Transverse colon (tissue), 4 donors: ENCODE results near the gene OTOL1. TPM values are rescaled to one million over a fixed set of nuclear protein-coding genes. Genes with fewer than 3 reads are reported as not detected.

Source experiments
- DNase-seq: peaks from one replicate; pipeline ENCODE4 v3.0.0-alpha.2; 2019
- H3K27ac ChIP-seq, 4 donors: fragments of 200-600 bp; sonication (generic); 2 replicates each; pipeline ENCODE4 v1.5.1; 2016 to 2018; ENCODE audit warnings: inconsistent platforms in 4 of 4
- H3K27me3 ChIP-seq: fragments of 200-600 bp; sonication (generic); 2 replicates; pipeline ENCODE4 v1.5.1; 2017; ENCODE audit warnings: inconsistent platforms
- H3K36me3 ChIP-seq, 4 donors: fragments of 200-600 bp; sonication (generic); 2 replicates each; pipeline ENCODE4 v1.5.1; 2017 to 2019; ENCODE audit warnings: inconsistent platforms in 4 of 4
- H3K4me1 ChIP-seq, 4 donors: fragments of 200-600 bp; sonication (generic); 2 replicates each; pipeline ENCODE4 v1.5.1; 2017 to 2020; ENCODE audit warnings: inconsistent platforms in 4 of 4
- H3K4me3 ChIP-seq, 4 donors: fragments of 200-600 bp; sonication (generic); 1 replicate in 1 of 4; 2 replicates in 3 of 4; pipeline versions ENCODE4 v1.5.1 to v1.6.1; 2017 to 2019; ENCODE audit warnings: inconsistent platforms in 4 of 4
- H3K9me3 ChIP-seq, 2 donors: fragments of 200-600 bp; sonication (generic); 2 replicates each; pipeline ENCODE4 v1.5.1; 2017 to 2019; ENCODE audit warnings: inconsistent platforms in 2 of 2
- CTCF ChIP-seq, 5 experiments: fragments of 200-600 bp in 3 of 5; fragments of 450-650 bp in 2 of 5; sonication (generic) in 3 of 5; IDR thresholded peaks; 1 replicate in 2 of 5; 2 replicates in 3 of 5; pipeline ENCODE4 v1.5.1; 2016 to 2017; ENCODE audit warnings: antibody characterized with exemption in 5 of 5, inconsistent platforms in 3 of 5, mild to moderate bottlenecking in 2 of 5, moderate library complexity in 1 of 5
- EP300 ChIP-seq: sonication (generic); formaldehyde crosslinking; IDR thresholded peaks from one replicate; pipeline ENCODE4 v1.6.1; 2017; ENCODE audit warnings: antibody characterized with exemption, low read depth
- POLR2A ChIP-seq: fragments of 450-650 bp; IDR thresholded peaks from one replicate; pipeline ENCODE4 v1.6.1; 2016; ENCODE audit warnings: antibody characterized with exemption, mild to moderate bottlenecking, moderate library complexity
- POLR2AphosphoS5 ChIP-seq, 3 donors: sonication (generic); formaldehyde crosslinking; IDR thresholded peaks; one replicate each; pipeline ENCODE4 v1.6.1; 2016; ENCODE audit warnings: antibody characterized with exemption in 3 of 3
- WGBS, 2 donors: methylation state at CpG; one replicate each; pipeline ENCODE4 v1.1.5; 2018; ENCODE audit warnings: low coverage in 1 of 2; 5-methylcytosine and 5-hydroxymethylcytosine counted together
- in situ Hi-C, 4 donors: fragments of 200-750 bp; cut with MboI; loops; one replicate each; pipeline versions ENCODE4 v1.15.0 to v1.15.1; 2017; ENCODE audit warnings: low sequenced_read_pairs in 3 of 4, low pct_ligation_motif_present in 1 of 4, low pct_unique_long_range_greater_than_20kb in 1 of 4
- intact Hi-C: fragments of 100-400 bp; cut with DNase I; formaldehyde crosslinking; loops from one replicate; pipeline ENCODE4 v1.15.1; 2023; ENCODE audit warnings: low total_unique reads
- total RNA-seq, 4 donors: library from RNA; depleted of rRNA; stranded (reverse); fragments of >200 nt; gene quantifications; one replicate each; pipeline ENCODE4 v1.1.0, GENCODE V29; 2016

The OTOL1 gene
- total RNA-seq, 4 donors from 2014 or later = not detected

DNA sequence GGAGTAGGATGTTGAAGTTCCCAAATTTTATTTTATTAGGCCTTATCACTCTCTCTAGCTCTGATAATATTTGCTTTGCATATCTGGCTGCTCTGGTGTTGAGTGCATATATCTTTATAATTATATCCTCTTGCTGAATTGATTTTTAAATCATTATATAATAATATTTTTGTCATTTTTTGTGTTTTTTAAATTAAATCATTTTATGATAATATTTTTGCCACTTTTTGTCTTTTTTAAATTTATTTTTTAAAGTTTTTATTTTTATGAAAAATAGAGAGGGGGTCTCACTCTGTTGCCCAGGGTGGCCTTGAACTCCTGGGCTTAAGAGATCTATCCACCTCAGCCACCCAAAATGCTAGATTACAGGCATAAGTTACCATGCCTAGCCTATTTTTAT is 34.5 kb upstream of the OTOL1 start:
- no peaks in the 10 kb centered on the region for H3K36me3 ChIP-seq
- no peaks in the 10 kb centered on the region for H3K4me1 ChIP-seq
- intact Hi-C loops = no loop called here
- no peaks in the 10 kb centered on the region for H3K27me3 ChIP-seq
- in situ Hi-C loops = no loop called here
- no peak overlapping the region for H3K27ac ChIP-seq
- no peaks in the 10 kb centered on the region for H3K9me3 ChIP-seq
- no peak for TF ChIP-seq CTCF (IDR thresholded peaks at IDR 0.05)
- no peak for TF ChIP-seq POLR2A
- no peak for TF ChIP-seq EP300
- TF ChIP-seq POLR2AphosphoS5 (IDR thresholded peaks at IDR 0.05) = no peak
- DNase-seq = no peak
- H3K4me3 ChIP-seq = no peak overlapping the region

GRCh38 chr3:161471211-161471610 is 25.4 kb upstream of the OTOL1 start:
- Histone ChIP-seq H3K9me3 (no peaks in the 10 kb centered on the region), H3K4me3 (no peak overlapping the region), H3K36me3 (no peaks in the 10 kb centered on the region), H3K4me1 (no peaks in the 10 kb centered on the region), H3K27me3 (no peaks in the 10 kb centered on the region), H3K27ac (no peak overlapping the region)
- 70 to 88% methylated on average over 1 of the region's 1 CpG for WGBS, 2 donors
- DNase-seq = no peak
- intact Hi-C loops (no loop called here), in situ Hi-C loops (no loop called here)
- TF ChIP-seq POLR2AphosphoS5 (IDR thresholded peaks at IDR 0.05) = no peak
- TF ChIP-seq EP300 = no peak
- TF ChIP-seq CTCF (IDR thresholded peaks at IDR 0.05) = no peak
- TF ChIP-seq POLR2A = no peak

DNA sequence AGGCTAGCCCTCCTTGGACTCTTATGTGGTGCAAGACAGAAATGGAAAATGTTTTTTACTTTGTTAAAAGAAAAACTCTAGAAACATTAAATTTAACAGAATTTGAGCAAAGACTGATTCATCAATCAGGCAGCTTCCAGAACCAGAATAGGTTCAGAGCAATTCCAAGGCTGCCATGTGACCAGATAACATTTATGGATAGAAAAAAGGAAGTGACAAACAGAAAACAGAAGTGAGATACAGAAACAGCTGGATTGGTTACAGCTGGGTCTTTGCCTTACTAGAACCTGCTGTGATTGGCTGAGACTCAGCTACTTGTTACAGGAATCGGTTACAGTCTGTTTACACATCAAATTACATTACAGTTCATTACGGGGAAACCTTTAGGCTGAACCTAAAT is 22.5 kb upstream of the OTOL1 start:
- TF ChIP-seq EP300 (no peak), POLR2AphosphoS5 (IDR thresholded peaks at IDR 0.05) (no peak), POLR2A (no peak), CTCF (IDR thresholded peaks at IDR 0.05) (no peak)
- 47 to 60% methylated on average over 2 of the region's 2 CpGs for WGBS, 2 donors
- Histone ChIP-seq H3K27me3 (no peaks in the 10 kb centered on the region), H3K9me3 (no peaks in the 10 kb centered on the region), H3K4me3 (no peak overlapping the region), H3K27ac (no peak overlapping the region), H3K36me3 (no peaks in the 10 kb centered on the region), H3K4me1 (no peaks in the 10 kb centered on the region)
- DNase-seq = no peak
- in situ Hi-C loops (no loop called here), intact Hi-C loops (no loop called here)

DNA sequence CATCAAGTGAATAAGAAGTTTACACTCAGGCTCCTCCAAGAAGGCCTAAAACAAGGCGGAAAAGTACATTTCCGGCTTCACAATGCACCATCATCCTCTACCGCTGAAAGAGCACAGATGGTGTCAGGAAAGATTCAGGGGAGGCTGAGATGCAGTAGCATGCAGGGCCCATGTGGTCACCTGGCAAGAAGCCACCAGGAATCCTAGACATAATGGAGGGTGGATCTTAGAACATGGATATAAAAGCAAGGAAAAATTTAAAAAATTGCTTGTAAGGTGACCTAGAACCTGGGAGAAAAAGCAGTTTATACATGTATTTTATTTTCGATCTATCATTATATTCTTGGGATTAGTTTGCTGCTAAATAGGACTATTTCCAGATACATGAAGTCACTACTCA is 21.9 kb upstream of the OTOL1 start:
- H3K9me3 ChIP-seq = no peaks in the 10 kb centered on the region
- TF ChIP-seq POLR2AphosphoS5 (IDR thresholded peaks at IDR 0.05) (no peak), EP300 (no peak)
- DNase-seq = no peak
- H3K36me3 ChIP-seq = no peaks in the 10 kb centered on the region
- no peaks in the 10 kb centered on the region for H3K4me1 ChIP-seq
- WGBS, 2 donors = 90 to 96% methylated on average over 3 to 4 of the region's 4 CpGs
- no peak overlapping the region for H3K4me3 ChIP-seq
- H3K27ac ChIP-seq = no peak overlapping the region
- in situ Hi-C loops (no loop called here), intact Hi-C loops (no loop called here)
- no peaks in the 10 kb centered on the region for H3K27me3 ChIP-seq

DNA sequence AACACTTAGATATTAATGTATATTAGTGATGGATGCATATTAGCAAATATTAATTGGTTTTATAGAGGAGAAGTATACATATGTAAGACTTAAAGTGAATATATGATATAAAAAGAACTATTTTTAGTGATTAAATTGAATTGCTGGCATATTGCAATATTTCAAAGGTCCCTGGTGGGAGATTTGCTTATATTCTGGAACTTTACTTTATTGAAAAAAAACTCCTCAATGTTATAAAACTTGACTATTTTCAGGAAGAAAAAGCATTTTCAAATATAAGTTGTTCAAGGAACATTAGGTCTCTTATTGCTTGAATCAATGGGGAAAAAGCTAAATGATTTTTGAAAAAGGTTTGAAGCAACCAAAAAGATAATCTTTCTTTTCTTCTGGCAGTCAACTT is 21.4 kb upstream of the OTOL1 start:
- H3K4me3 ChIP-seq = no peak overlapping the region
- TF ChIP-seq POLR2A (no peak), POLR2AphosphoS5 (IDR thresholded peaks at IDR 0.05) (no peak), EP300 (no peak), CTCF (IDR thresholded peaks at IDR 0.05) (no peak)
- DNase-seq = no peak
- intact Hi-C loops = no loop called here
- H3K36me3 ChIP-seq = no peaks in the 10 kb centered on the region
- no peaks in the 10 kb centered on the region for H3K9me3 ChIP-seq
- no peaks in the 10 kb centered on the region for H3K27me3 ChIP-seq
- H3K4me1 ChIP-seq = no peaks in the 10 kb centered on the region
- in situ Hi-C loops = no loop called here
- no peak overlapping the region for H3K27ac ChIP-seq
